ENCODE results near the gene GCFC2. TPM values are rescaled to one million over a fixed set of nuclear protein-coding genes. Genes with fewer than 3 reads are reported as not detected.
A peak's percentile ranks its signal among the peaks of the same experiment; 100 is the strongest.

GCFC2 gene
- total and polyA plus RNA-seq, 2 of the 13 experiments (the other 11 are each of a cell fraction or from before 2014, with no cell fraction given): 26.8 to 49.0 TPM

GRCh38 chr2:75645643-75646042 lies 65.1 kb downstream of the GCFC2 start (continued):
- TF ChIP-seq CSRNP2 (CRISPR knock-in tag; conservative IDR thresholded peaks at IDR 0.05; ENCODE audit: low read depth): no peak
- 0 out of 2 replicates have a peak, but pooled peaks have one; percentile 10 for TF ChIP-seq SALL1 (CRISPR knock-in tag; IDR thresholded peaks at IDR 0.05)
- no peak for TF ChIP-seq ZFP41 (CRISPR knock-in tag; IDR thresholded peaks at IDR 0.05; ENCODE audit: borderline replicate concordance)
- no peak for TF ChIP-seq WIZ (CRISPR knock-in tag; IDR thresholded peaks at IDR 0.05)
- TF ChIP-seq ZNF784 (CRISPR knock-in tag; IDR thresholded peaks at IDR 0.05; ENCODE audit: borderline replicate concordance): no peak
- TF ChIP-seq ZFAT (CRISPR knock-in tag; conservative IDR thresholded peaks at IDR 0.05): no peak
- TF ChIP-seq YEATS4 (CRISPR knock-in tag; IDR thresholded peaks at IDR 0.05; ENCODE audit: borderline replicate concordance): no peak
- no peak for TF ChIP-seq ZMAT3 (CRISPR knock-in tag; conservative IDR thresholded peaks at IDR 0.05)

- no peak overlapping the region for H3K4me2 ChIP-seq (ENCODE audit: low read depth, low read length)
- intact Hi-C loops (cut with micrococcal nuclease; ENCODE audit: unreplicated experiment): no loop called here
- no peaks in the 10 kb centered on the region; a peak in 1 of 5 replicates for H3K27me3 ChIP-seq (ENCODE audit: control insufficient read depth in 1 of 2, insufficient read depth in 2 of 2, low read length in 2 of 2)
- DNase-seq (ENCODE audit: low spot score) (no peak), FAIRE-seq (no peak), ATAC-seq (no peak)
- peaks cover 27% of the 10 kb centered on the region for H3K79me2 ChIP-seq (ENCODE audit: insufficient read depth, low read length)
- H2AFZ ChIP-seq (ENCODE audit: low read length): no peak overlapping the region
- no peaks in the 10 kb centered on the region for H3K9me3 ChIP-seq (ENCODE audit: low read length)
- H3K4me1 ChIP-seq (ENCODE audit: insufficient read depth, low read length): peaks cover 35% of the 10 kb centered on the region
- in situ Hi-C loops (cut with HindIII; ENCODE audit: extremely low pct_ligation_motif_present, low pct_unique_long_range_greater_than_20kb): no loop called here
- H4K20me1 ChIP-seq (ENCODE audit: insufficient read depth, low read length): no peaks in the 10 kb centered on the region
- H3K27ac ChIP-seq (ENCODE audit: extremely low read length, insufficient read depth, low read length): no peak overlapping the region
- BruUV-seq (replicated peaks): no TSS peak
- no peak overlapping the region for H3K9ac ChIP-seq (ENCODE audit: insufficient read depth, low read depth, low read length)
- POLR2A ChIA-PET: no interaction called here
- CTCF ChIA-PET (ENCODE audit: low intra/inter-chr PET ratio, low total read pairs): no interaction called here
- H3K4me3 ChIP-seq (replicated peaks in 1 of 3; ENCODE audit: insufficient read depth in 1 of 3, low read depth in 2 of 3, low read length in 3 of 3): no peak overlapping the region
- H3K36me3 ChIP-seq (replicated peaks in 1 of 2; ENCODE audit: control insufficient read depth in 1 of 2, insufficient read depth in 2 of 2, low read length in 2 of 2): 0 out of 5 replicates have a peak, but pooled peaks cover 0 to 3% of the 10 kb centered on the region in 2 experiments
- 26% methylated on average over 1 of the region's 1 CpG for WGBS (ENCODE audit: low lambda C conversion rate)
- no peak for TF ChIP-seq ZNF136 (CRISPR knock-in tag; IDR thresholded peaks at IDR 0.05; ENCODE audit: low read depth)
- no peak for TF ChIP-seq ZNF646 (CRISPR knock-in tag; IDR thresholded peaks at IDR 0.05)
- no peak for TF ChIP-seq GLMP (CRISPR knock-in tag; IDR thresholded peaks at IDR 0.05; ENCODE audit: borderline replicate concordance)
- no peak for TF ChIP-seq ZNF24 (IDR thresholded peaks at IDR 0.05)
- TF ChIP-seq MIER3 (CRISPR knock-in tag; IDR thresholded peaks at IDR 0.05; ENCODE audit: borderline replicate concordance): no peak
- TF ChIP-seq ZNF703 (CRISPR knock-in tag; IDR thresholded peaks at IDR 0.05; ENCODE audit: borderline replicate concordance): no peak
These were observed 66.7 kb downstream of the GCFC2 start for GRCh38 chr2:75643980-75644379.
